T-helper 9 cell (primary cell): ENCODE measurements around the gene LMO4.

ENCODE experiments used
- DNase-seq: peaks from one replicate; pipeline ENCODE4 v3.0.0-alpha.2; 2020

The LMO4 gene

GRCh38 chr1:87362063-87362833 lies 33.6 kb downstream of the LMO4 start:
- no peak for DNase-seq

GRCh38 chr1:87362834-87363426 lies 34.2 kb downstream of the LMO4 start:
- no peak for DNase-seq

GRCh38 chr1:87367549-87367948 lies 38.9 kb downstream of the LMO4 start:
- no peak for DNase-seq

- DNase-seq: no peak
Measured at GRCh38 chr1:87368907-87369306, 40.2 kb downstream of the LMO4 start.

GRCh38 chr1:87369736-87370478 lies 41.2 kb downstream of the LMO4 start:
- no peak for DNase-seq

GRCh38 chr1:87370544-87370943 lies 41.9 kb downstream of the LMO4 start:
- DNase-seq: no peak

GRCh38 chr1:87379306-87379705 lies 50.6 kb downstream of the LMO4 start:
- no peak for DNase-seq

GRCh38 chr1:87386217-87386790 lies 57.6 kb downstream of the LMO4 start:
- DNase-seq: no peak

- DNase-seq: no peak
Measured at GRCh38 chr1:87388411-87388810, 59.7 kb downstream of the LMO4 start.

GRCh38 chr1:87389011-87389410 lies 60.3 kb downstream of the LMO4 start:
- DNase-seq: no peak

- DNase-seq: no peak
Measured at GRCh38 chr1:87389546-87389945, 60.9 kb downstream of the LMO4 start.

- DNase-seq: no peak
Measured at GRCh38 chr1:87392248-87393192, 63.8 kb downstream of the LMO4 start.

GRCh38 chr1:87393445-87394085 lies 64.9 kb downstream of the LMO4 start:
- DNase-seq: no peak

- DNase-seq: no peak
Measured at GRCh38 chr1:87394513-87394912, 65.8 kb downstream of the LMO4 start.

- no peak for DNase-seq
Measured at GRCh38 chr1:87394982-87395381, 66.3 kb downstream of the LMO4 start.
